Measurements from ENCODE around the gene KIF26A.

Gene KIF26A

DNA sequence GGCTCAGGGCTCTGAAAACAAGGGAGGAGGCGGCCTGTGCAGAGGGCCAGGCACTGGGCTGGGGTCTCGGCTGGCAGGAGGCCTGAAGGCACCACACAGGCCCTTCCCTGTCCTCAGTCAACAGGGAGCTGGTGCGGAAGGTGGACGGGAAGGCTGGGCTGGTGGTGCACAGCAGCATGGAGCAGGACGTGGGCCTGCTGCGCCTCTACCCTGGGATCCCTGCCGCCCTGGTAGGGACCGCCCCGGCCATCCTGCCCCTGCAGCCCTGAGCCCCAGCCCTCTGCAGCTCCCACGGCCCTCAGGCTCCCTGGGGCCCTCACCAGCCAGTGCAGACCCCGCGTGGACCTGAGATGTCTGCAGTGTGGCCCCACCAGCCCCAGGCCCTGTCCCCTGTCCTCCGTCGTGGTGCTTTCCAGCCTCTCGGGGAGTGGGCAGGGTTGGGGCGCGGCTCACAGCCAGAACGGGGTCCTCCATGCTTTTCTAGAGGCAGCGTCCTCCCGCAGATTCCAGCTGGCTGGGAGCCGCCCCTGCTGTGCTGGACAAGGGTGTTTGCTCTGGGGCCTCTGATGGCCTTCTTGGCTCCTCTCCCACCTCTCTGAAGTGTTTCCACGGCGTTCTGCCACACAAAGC, 34.8 kb upstream of the KIF26A start:
- no peak for DNase-seq (ENCODE audit: low spot score)
- TF ChIP-seq, protein P1, sequence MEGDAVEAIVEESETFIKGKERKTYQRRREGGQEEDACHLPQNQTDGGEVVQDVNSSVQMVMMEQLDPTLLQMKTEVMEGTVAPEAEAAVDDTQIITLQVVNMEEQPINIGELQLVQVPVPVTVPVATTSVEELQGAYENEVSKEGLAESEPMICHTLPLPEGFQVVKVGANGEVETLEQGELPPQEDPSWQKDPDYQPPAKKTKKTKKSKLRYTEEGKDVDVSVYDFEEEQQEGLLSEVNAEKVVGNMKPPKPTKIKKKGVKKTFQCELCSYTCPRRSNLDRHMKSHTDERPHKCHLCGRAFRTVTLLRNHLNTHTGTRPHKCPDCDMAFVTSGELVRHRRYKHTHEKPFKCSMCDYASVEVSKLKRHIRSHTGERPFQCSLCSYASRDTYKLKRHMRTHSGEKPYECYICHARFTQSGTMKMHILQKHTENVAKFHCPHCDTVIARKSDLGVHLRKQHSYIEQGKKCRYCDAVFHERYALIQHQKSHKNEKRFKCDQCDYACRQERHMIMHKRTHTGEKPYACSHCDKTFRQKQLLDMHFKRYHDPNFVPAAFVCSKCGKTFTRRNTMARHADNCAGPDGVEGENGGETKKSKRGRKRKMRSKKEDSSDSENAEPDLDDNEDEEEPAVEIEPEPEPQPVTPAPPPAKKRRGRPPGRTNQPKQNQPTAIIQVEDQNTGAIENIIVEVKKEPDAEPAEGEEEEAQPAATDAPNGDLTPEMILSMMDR (IDR thresholded peaks at IDR 0.05; ENCODE audit: extremely low read depth, missing control alignments) = no peak

DNA sequence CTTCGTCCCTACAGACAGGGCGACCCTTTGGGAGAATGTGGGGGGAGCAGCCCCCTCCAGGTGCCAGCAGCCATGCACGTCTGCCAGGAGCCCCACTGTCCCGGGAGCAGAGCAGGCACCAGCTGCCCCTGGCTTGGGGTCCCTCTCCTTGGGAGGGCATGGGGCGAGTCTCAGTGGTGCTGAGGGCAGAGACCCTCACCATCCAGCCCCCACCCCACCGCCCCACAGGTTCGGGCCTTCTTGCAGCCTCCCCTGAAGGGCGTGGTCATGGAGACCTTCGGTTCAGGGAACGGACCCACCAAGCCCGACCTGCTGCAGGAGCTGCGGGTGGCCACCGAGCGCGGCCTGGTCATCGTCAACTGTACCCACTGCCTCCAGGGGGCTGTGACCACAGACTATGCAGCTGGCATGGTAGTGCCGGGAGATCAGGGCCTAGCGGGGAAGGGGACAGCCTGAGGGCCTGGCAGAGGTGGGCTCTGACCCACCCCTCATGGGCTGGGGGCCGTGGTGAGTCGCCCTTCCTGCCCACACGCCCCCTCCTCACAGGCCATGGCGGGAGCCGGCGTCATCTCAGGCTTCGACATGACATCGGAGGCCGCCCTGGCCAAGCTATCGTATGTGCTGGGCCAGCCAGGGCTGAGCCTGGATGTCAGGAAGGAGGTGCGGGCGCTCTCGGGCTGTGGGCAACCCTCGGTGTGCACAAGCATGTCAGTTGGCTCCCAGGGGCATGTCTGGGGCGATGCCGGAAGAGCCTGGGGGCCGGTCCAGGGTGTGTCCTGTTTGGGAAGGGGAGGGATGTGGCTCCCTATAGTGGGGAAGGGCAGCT, 34.1 kb upstream of the KIF26A start:
- no peak for DNase-seq (ENCODE audit: low spot score)
- TF ChIP-seq, protein P1 (IDR thresholded peaks at IDR 0.05; ENCODE audit: extremely low read depth, missing control alignments) = no peak

DNA sequence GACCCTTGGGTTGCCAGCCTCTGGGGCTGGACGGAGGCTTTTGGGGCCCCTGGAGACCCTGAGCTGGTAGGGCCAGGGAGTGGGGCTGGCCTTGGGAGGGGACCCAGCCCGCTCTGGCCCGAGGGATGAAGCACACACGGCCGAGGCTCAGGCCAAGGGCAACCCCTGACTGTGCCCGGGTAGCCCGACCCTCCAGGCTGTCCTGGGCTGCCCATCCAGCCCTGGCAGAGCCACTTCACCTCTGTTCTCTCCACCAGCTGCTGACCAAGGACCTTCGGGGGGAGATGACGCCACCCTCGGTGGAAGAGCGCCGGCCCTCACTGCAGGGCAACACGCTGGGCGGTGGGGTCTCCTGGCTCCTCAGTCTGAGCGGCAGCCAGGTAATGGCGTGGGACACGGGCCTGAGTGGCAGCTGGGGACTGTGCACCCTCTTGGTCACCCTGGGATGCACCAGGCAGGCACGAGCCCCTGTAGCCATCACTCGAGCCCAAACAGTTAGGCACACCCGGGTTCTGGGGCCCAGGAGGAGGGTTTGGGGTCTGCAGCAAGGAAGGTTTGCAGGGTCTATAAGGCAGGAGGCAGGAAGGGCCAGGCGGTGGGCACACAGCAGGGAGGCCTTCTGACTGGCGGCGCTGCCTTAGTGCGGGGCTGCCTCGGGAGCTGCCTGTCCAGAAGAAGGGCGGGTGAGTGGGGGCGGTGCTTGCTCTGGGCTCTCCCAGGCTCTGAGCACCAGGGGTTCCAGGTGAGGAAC, 33.1 kb upstream of the KIF26A start:
- TF ChIP-seq, protein P1 (IDR thresholded peaks at IDR 0.05; ENCODE audit: extremely low read depth, missing control alignments) = no peak
- DNase-seq (ENCODE audit: low spot score) = no peak

DNA sequence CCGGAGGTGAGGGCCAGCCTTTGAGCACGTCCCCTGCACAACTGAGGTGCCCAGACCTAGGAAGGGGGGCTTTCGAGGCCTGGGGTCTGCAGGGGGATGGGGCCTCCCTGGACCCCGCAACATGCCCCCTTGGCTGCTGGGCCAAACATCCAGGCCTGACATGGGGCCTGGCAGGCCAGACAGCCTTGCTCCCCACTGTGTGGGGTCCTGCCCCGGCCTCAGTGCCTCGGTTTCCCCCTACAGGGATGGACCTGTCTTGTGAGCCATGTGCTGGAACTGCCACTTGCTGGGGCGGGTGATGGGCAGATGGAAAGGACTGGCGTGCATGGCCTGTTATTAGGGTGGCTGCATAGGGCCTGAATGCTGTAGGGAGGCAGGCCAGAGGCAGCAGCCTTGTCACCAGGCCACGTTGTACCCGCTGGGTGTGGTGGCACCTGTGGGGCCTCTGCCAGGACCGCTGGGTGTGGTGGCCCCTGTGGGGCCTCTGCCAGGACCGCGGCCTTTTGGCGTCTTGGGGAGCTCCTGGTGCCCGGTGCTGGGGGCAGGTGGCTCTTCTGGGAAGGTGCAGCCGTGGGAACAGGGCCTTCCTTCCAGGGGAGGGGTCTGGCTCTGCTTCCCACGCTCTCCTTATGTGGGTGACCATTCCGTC, 32.4 kb upstream of the KIF26A start:
- TF ChIP-seq, protein P1 (IDR thresholded peaks at IDR 0.05; ENCODE audit: extremely low read depth, missing control alignments) = no peak
- no peak for DNase-seq (ENCODE audit: low spot score)

DNA sequence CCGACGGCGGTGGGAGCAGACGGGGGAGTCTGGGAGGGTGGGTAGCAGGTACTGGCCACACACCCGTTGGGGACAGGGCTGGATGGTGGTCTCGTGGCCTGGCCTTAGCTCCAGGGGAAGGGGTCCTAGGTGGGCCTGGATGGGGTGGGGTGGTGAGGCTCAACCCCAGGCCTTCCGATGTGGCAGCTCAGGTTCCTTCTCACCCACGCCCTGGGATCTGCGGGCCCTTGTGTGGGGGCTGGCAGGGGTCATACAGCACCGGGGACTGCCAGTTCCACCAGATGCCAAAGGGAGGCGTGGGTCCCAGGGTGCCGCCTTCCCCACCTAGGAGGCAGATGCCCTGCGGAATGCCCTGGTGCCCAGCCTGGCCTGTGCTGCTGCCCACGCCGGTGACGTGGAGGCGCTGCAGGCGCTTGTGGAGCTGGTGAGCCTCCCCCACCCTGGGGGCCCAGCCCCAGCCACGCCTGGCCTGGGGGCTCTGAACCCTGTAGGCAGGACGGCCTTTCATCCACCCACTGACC, 31.9 kb upstream of the KIF26A start:
- TF ChIP-seq, protein P1 (IDR thresholded peaks at IDR 0.05; ENCODE audit: extremely low read depth, missing control alignments) = no peak
- no peak for DNase-seq (ENCODE audit: low spot score)

DNA sequence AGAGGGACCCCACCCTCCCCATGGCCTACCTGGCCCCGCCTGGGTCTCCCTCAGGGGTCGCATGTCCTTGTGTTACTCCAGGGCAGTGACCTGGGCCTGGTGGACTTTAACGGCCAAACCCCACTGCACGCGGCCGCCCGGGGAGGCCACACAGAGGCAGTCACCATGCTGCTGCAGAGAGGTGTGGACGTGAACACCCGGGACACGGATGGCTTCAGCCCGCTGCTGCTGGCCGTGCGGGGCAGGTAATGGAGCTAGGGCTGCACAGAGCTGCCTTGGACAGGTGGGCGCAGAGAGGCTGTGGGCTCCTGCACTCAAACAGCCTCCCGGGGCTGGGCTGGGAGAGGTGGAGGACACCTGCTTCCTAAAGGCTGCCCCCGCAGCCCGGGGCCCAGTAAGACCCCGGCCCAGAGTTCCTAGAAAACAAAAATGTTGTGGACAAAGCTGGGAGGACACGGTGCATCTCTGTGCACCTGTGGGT, 31.2 kb upstream of the KIF26A start:
- TF ChIP-seq, protein P1 (IDR thresholded peaks at IDR 0.05; ENCODE audit: extremely low read depth, missing control alignments) = no peak

More for the DNA sequence above, 31.2 kb upstream of the KIF26A start:
- no peak for DNase-seq (ENCODE audit: low spot score)
